B cell (primary cell): ENCODE results near the gene NKD2. TPM values are rescaled to one million over a fixed set of nuclear protein-coding genes. Genes with fewer than 3 reads are reported as not detected.

Source experiments
- ATAC-seq: fragments of 200-7000 bp; cut with Tn5 transposase; one replicate; pipeline ENCODE4 v1.10.0; 2021; ENCODE audit warnings: low read depth, mild to moderate bottlenecking, moderate number of reproducible peaks, moderate library complexity
- CTCF ChIA-PET: fragments of 350-600 bp; sonication (Branson Sonifier 250); formaldehyde crosslinking; loops from one replicate; lab custom pipeline; 2021; ENCODE audit warnings: antibody characterized with exemption, inconsistent platforms; lab: Charles Lee
- POLR2A ChIA-PET: fragments of 350-600 bp; sonication (Branson Sonifier 250); formaldehyde crosslinking; loops from one replicate; lab custom pipeline; 2021; ENCODE audit warnings: antibody characterized with exemption; lab: Charles Lee
- DNase-seq: peaks from one replicate; pipeline ENCODE4 v3.0.0; 2013
- H2AFZ ChIP-seq: 2 replicates; pipeline ENCODE4 v1.6.1; 2012; ENCODE audit warnings: mild to moderate bottlenecking, low read depth, low read length; ENCODE audit not compliant: insufficient read depth, poor library complexity, severe bottlenecking
- H3K27ac ChIP-seq, 2 donors: 1 replicate in 1 of 2; 2 replicates in 1 of 2; pipeline ENCODE4 v1.5.1; 2012 to 2013; ENCODE audit warnings: low read length in 2 of 2, mild to moderate bottlenecking in 2 of 2, moderate library complexity in 1 of 2
- H3K27me3 ChIP-seq, 4 experiments: fragments of 200-600 bp in 1 of 4; sonication (generic) in 1 of 4; replicated peaks in 1 of 4; 1 replicate in 2 of 4; 2 replicates in 2 of 4; pipeline versions ENCODE4 v1.6.1 to v1.7.0; 2013 to 2016; ENCODE audit warnings: low read length in 3 of 4, mild to moderate bottlenecking in 2 of 4, mixed read lengths in 1 of 4, moderate library complexity in 1 of 4; ENCODE audit not compliant: insufficient read depth in 4 of 4, control insufficient read depth in 3 of 4; ENCODE audit errors: control extremely low read depth in 1 of 4
- H3K36me3 ChIP-seq, 2 experiments: replicated peaks in 1 of 2; 1 replicate in 1 of 2; 2 replicates in 1 of 2; pipeline versions ENCODE4 v1.6.1 to v1.7.1; 2013; ENCODE audit warnings: low read length in 1 of 2; ENCODE audit not compliant: insufficient read depth in 2 of 2, control insufficient read depth in 1 of 2; ENCODE audit errors: control extremely low read depth in 1 of 2, extremely low read depth in 1 of 2
- H3K4me1 ChIP-seq, 2 donors: fragments of 200-600 bp in 1 of 2; sonication (generic) in 1 of 2; 1 replicate in 1 of 2; 2 replicates in 1 of 2; pipeline versions ENCODE4 v1.5.1 to v1.6.1; 2013 to 2017; ENCODE audit warnings: low read length in 2 of 2; ENCODE audit not compliant: control insufficient read depth in 2 of 2, insufficient read depth in 2 of 2
- H3K4me2 ChIP-seq: replicated peaks from 2 replicates; pipeline ENCODE3; 2012; ENCODE audit warnings: mild to moderate bottlenecking, low read depth, low read length; ENCODE audit not compliant: poor library complexity, severe bottlenecking
- H3K4me3 ChIP-seq, 5 experiments: fragments of 200-600 bp in 1 of 5; sonication (generic) in 1 of 5; 1 replicate in 3 of 5; 2 replicates in 2 of 5; pipeline versions ENCODE4 v1.5.1 to v1.7.0; 2011 to 2016; ENCODE audit warnings: low read length in 4 of 5, mild to moderate bottlenecking in 4 of 5, low read depth in 2 of 5, control low read depth in 1 of 5, moderate library complexity in 1 of 5; ENCODE audit not compliant: insufficient read depth in 1 of 5; ENCODE audit errors: control extremely low read depth in 1 of 5, extremely low read depth in 1 of 5
- H3K79me2 ChIP-seq: fragments of 200-600 bp; sonication (generic); one replicate; pipeline ENCODE4 v1.6.0; 2016; ENCODE audit warnings: low read length; ENCODE audit not compliant: control insufficient read depth, insufficient read depth
- H3K9ac ChIP-seq: fragments of 200-600 bp; sonication (generic); 2 replicates; pipeline ENCODE4 v1.6.1; 2017; ENCODE audit warnings: mild to moderate bottlenecking, low read length, moderate library complexity
- H3K9me3 ChIP-seq, 3 donors: one replicate each; pipeline versions ENCODE4 v1.6.1 to v1.7.1; 2013; ENCODE audit warnings: low read length in 2 of 3; ENCODE audit not compliant: control insufficient read depth in 2 of 3, insufficient read depth in 1 of 3; ENCODE audit errors: control extremely low read depth in 1 of 3
- H4K20me1 ChIP-seq: 2 replicates; pipeline ENCODE4 v1.6.0; 2012; ENCODE audit warnings: mild to moderate bottlenecking, low read length; ENCODE audit not compliant: insufficient read depth, control insufficient read depth, poor library complexity, severe bottlenecking
- H3K27ac Mint-ChIP-seq: one replicate; pipeline ENCODE4 v1.8.0; 2021; ENCODE audit warnings: mixed read lengths
- H3K27me3 Mint-ChIP-seq: one replicate; pipeline ENCODE4 v1.8.0; 2021; ENCODE audit warnings: mixed read lengths
- H3K4me1 Mint-ChIP-seq: one replicate; pipeline ENCODE4 v1.8.0; 2021; ENCODE audit warnings: mixed read lengths
- H3K4me3 Mint-ChIP-seq: one replicate; pipeline ENCODE4 v1.8.0; 2021; ENCODE audit warnings: mixed read lengths
- H3K9me3 Mint-ChIP-seq: one replicate; pipeline ENCODE4 v1.8.0; 2022; ENCODE audit warnings: mixed read lengths; ENCODE audit not compliant: insufficient read depth
- CTCF ChIP-seq: fragments of 200-600 bp; IDR thresholded peaks from one replicate; pipeline ENCODE4 v1.8.0; 2022; ENCODE audit warnings: antibody characterized with exemption, mild to moderate bottlenecking
- EZH2 ChIP-seq: IDR thresholded peaks from 2 replicates; pipeline ENCODE4 v1.6.1; 2012; ENCODE audit warnings: borderline replicate concordance, low read depth, mild to moderate bottlenecking, moderate library complexity, low read length; ENCODE audit not compliant: insufficient read depth, poor library complexity, severe bottlenecking
- WGBS: methylation state at CpG from one replicate; pipeline ENCODE4 v1.1.5; 2013; ENCODE audit warnings: missing lambda C conversion rate; ENCODE audit not compliant: insufficient coverage; 5-methylcytosine and 5-hydroxymethylcytosine counted together
- intact Hi-C: fragments of 100-400 bp; cut with micrococcal nuclease; formaldehyde crosslinking; loops from one replicate; pipeline ENCODE4 v1.10.0; 2022
- polyA plus RNA-seq: library from polyadenylated mRNA; depleted of rRNA; stranded (reverse); fragments of >200 nt; gene quantifications from 2 replicates; pipeline ENCODE4 v1.2.3, GENCODE V29; 2012
- total RNA-seq, 2 donors: library from RNA; stranded (reverse); fragments of 120-200 nt in 1 of 2; gene quantifications; 1 replicate in 1 of 2; 2 replicates in 1 of 2; pipeline versions ENCODE4 v1.2.3 to v1.2.4, GENCODE V29; 2013 to 2022

Gene NKD2
- total and polyA plus RNA-seq, 2 donors (not counting 1 experiment from before 2014, with no cell fraction given), result 0.12 to 0.34 TPM

DNA sequence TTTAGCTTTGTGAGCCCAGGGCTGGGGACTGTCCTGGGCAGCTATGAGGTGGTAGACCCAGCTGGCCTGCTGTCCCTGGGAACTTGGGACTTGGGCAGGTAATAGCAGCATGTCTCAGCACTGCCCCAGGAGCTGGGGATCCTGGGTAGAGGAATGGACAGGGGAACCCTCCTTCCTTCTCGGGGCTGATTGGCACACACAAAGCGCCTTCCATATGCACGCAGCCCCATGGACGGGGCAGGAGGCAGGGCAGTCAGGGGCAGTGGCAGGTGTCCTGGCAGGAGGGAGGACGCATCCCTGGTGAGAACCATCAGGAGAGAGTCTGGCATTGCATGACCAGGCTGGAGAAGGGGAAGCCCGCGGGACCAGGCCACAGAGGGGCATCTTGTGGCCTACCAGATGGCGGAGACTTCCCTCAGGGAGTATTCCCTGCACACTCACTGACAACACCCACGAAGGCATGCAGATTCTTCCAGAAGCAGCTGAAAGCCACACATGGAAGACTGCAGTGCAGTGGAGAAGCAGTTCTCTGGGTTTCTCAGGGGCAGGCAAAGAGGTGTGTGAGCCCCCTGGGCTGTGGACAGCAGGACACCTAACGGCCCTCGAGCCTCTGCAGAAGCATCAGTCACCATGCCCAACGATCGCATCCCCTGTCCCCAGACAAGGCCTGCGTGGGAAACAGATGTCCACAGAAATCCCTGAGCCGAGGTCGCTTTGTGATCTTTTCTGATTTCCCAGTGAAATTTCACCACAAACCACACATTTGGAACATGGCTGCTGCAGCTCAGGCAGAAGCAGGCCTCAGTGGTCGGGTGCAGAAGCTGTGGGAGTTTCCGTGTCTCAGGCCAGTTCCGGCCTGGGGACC lies 7.0 kb upstream of the NKD2 start:
- Histone ChIP-seq H3K27ac (no peak overlapping the region), H3K36me3 (no peaks in the 10 kb centered on the region), H3K4me3 (no peak overlapping the region), H3K4me2 (no peak overlapping the region), H3K9me3 (peaks cover 0 to 4% (median 0%) of the 10 kb centered on the region in 3 donors), H3K79me2 (no peaks in the 10 kb centered on the region), H4K20me1 (no peaks in the 10 kb centered on the region), H2AFZ (no peak overlapping the region), H3K4me1 (peaks cover 18 to 19% of the 10 kb centered on the region in 2 donors), H3K9ac (no peak overlapping the region), H3K27me3 (peaks cover 0 to 38% (median 9%) of the 10 kb centered on the region in 4 experiments)
- Mint-ChIP-seq H3K4me1 (peaks cover 15% of the 10 kb centered on the region), H3K27ac (no peak overlapping the region), H3K9me3 (no peaks in the 10 kb centered on the region), H3K4me3 (no peak overlapping the region), H3K27me3 (peaks cover 31% of the 10 kb centered on the region)
- ATAC-seq, result no peak
- intact Hi-C loops, result no loop called here
- WGBS, result 77% methylated on average over 14 of the region's 19 CpGs
- DNase-seq, result no peak
- TF ChIP-seq EZH2 (no peak), CTCF (no peak)
- ChIA-PET POLR2A (no interaction called here), CTCF (no interaction called here)

DNA sequence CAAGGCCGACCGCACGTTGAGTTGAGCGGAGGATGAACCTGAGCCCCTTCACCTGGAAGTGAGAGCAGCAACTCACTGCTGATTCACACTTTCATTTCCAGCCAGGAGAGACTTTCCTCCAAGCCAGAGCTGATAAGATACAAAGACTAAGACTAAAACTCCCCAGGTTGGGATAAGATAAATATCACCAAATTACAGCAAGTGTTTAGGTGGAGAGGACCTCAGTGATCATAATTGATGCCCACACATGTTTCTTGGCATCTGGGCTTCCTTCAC lies 6.4 kb upstream of the NKD2 start:
- ATAC-seq (no peak), DNase-seq (no peak)
- WGBS, result no CpG with 5 or more reads among the region's 4 CpGs
- no peaks in the 10 kb centered on the region for H3K79me2 ChIP-seq
- Mint-ChIP-seq H3K4me3 (no peak overlapping the region), H3K4me1 (peaks cover 18% of the 10 kb centered on the region), H3K27ac (no peak overlapping the region), H3K9me3 (no peaks in the 10 kb centered on the region), H3K27me3 (peaks cover 37% of the 10 kb centered on the region)
- H3K9ac ChIP-seq, result no peak overlapping the region
- H4K20me1 ChIP-seq, result no peaks in the 10 kb centered on the region
- H3K4me3 ChIP-seq, result no peak overlapping the region
- no peaks in the 10 kb centered on the region for H3K36me3 ChIP-seq
- no peak overlapping the region for H3K4me2 ChIP-seq
- peaks cover 0 to 4% (median 0%) of the 10 kb centered on the region in 3 donors for H3K9me3 ChIP-seq
- H2AFZ ChIP-seq, result no peak overlapping the region
- peaks cover 0 to 44% (median 11%) of the 10 kb centered on the region in 4 experiments for H3K27me3 ChIP-seq
- no peak overlapping the region for H3K27ac ChIP-seq
- POLR2A ChIA-PET, result no interaction called here
- CTCF ChIA-PET, result no interaction called here
- peaks cover 18 to 19% of the 10 kb centered on the region in 2 donors for H3K4me1 ChIP-seq
- intact Hi-C loops, result no loop called here
- TF ChIP-seq EZH2, result no peak
- TF ChIP-seq CTCF, result no peak
